H7 (cell line): ENCODE measurements around the gene OGDH. TPM values are rescaled to one million over a fixed set of nuclear protein-coding genes. Genes with fewer than 3 reads are reported as not detected.
"Not testable (repeated sequence)": the region's sequence is repeated elsewhere in the genome, so short reads cannot be mapped to it uniquely, and the experiment has no call there.

ENCODE experiments used
- DNase-seq: peaks from one replicate; pipeline ENCODE4 v3.0.0; 2012
- H3K27me3 ChIP-seq: 2 replicates; pipeline ENCODE4 v1.6.0; 2011; ENCODE audit warnings: mild to moderate bottlenecking, low read length; ENCODE audit not compliant: control insufficient read depth, insufficient read depth
- H3K36me3 ChIP-seq: replicated peaks from 2 replicates; pipeline ENCODE4 v1.5.1; 2011; ENCODE audit warnings: low read length; ENCODE audit not compliant: control insufficient read depth, insufficient read depth
- H3K4me3 ChIP-seq: 2 replicates; pipeline ENCODE4 v1.5.1; 2011; ENCODE audit warnings: low read depth, mild to moderate bottlenecking, control low read depth, low read length, moderate library complexity; ENCODE audit not compliant: insufficient read depth
- total RNA-seq: library from RNA; depleted of rRNA; stranded (reverse); fragments of >200 nt; shearing (Covaris generic); gene quantifications from 2 replicates; pipeline ENCODE4 v1.2.3, GENCODE V29; 2014

OGDH gene
- total RNA-seq, 1 experiment from 2014 or later: 71.3 TPM

DNA sequence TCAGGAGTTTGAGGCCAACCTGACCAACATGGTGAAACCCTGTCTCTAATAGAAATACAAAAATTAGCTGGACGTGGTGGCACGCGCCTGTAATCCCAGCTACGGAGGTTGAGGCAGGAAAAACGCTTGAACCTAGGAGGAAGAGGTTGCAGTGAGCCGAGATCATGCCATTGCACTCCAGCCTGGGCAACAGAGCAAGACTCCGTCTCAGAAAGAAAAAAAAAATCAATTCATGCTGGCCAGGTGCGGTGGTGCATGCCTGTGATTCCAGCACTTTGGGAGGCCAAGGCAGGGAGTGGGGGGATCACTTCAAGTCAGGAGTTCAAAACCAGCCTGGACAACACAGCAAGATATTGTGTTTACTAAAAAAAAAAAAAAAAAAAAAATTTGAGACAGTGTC is 9.2 kb upstream of the OGDH start:
- DNase-seq, H3K27me3 ChIP-seq, H3K4me3 ChIP-seq, H3K36me3 ChIP-seq: not testable (repeated sequence)

DNA sequence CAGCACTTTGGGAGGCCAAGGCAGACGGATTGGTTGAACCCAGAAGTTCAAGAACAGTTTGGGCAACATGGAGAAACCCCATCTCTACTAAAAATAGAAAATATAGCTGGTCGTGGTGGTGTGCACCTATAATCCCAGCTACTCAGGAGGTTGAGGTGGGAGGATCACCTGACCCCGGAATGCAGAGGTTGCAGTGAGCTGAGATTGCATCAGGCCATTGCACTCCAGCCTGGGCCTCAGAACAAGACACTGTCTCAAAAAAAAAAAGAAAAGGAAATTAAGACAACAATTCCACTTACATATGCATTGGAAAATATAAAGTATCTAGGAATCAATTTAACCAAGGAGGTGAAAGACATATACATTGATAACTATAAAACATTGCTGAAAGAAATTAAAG is 7.2 kb upstream of the OGDH start:
- Histone ChIP-seq H3K27me3 (no peaks in the 10 kb centered on the region), H3K4me3 (no peak overlapping the region), H3K36me3 (no peaks in the 10 kb centered on the region)
- no peak for DNase-seq

DNA sequence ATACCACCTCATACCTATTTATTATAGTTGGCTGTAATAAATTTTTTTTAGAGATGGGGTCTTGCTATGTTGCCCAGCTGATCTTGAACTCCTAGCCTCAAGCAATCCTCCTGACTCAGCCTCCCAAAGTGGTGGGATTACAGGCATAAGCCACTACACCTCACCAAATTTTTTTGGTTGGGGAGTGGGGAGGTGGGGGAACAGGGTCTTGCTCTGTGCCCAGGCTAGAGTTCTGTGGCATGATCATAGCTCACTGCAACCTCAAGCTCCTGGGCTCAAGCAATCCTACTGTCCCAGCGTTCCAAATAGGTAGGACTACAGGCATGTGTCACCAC is 3.9 kb upstream of the OGDH start:
- DNase-seq: no peak
- H3K27me3 ChIP-seq: no peaks in the 10 kb centered on the region
- H3K4me3 ChIP-seq: no peak overlapping the region
- H3K36me3 ChIP-seq: no peaks in the 10 kb centered on the region

DNA sequence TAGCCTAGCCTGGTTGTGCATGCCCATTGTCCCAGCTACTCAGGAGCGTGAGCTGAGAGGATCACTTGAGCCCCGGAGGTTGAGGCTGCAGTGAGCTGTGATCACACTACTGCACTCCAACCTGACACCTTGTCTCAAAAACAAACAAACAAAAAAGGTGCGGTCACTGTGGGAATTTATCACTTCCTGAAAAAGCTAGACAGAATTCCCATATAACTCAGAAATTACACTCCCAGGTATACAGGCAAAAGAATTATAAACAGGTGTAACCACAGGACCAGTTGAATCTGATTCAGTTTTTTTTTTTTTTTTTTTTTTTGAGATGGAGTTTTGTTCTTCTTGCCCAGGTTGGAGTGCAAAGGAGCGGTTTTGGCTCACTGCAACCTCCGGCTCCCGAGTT is 3.2 kb upstream of the OGDH start:
- H3K36me3 ChIP-seq: no peaks in the 10 kb centered on the region
- DNase-seq: no peak
- H3K27me3 ChIP-seq: no peaks in the 10 kb centered on the region
- H3K4me3 ChIP-seq: no peak overlapping the region

DNA sequence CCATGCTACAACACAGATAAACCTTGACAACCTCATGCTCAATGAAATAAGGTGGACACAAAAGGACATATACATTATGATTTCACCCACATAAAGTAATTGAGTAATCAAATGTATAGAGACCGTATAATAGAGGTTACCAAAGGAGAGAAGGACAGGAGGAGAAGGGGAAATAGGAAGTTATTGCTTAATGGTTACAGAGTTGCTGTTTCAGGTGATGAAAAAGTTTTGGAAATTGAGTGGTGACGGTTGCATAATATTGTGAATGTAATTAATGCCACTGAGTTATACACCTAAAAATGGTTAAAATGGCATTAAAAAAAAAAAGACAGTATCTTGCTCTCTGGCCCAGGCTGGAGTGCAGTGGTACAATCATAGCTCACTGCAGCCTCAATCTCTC is 1.5 kb upstream of the OGDH start:
- DNase-seq: no peak
- H3K4me3 ChIP-seq: no peak overlapping the region
- no peaks in the 10 kb centered on the region for H3K36me3 ChIP-seq
- no peaks in the 10 kb centered on the region for H3K27me3 ChIP-seq

DNA sequence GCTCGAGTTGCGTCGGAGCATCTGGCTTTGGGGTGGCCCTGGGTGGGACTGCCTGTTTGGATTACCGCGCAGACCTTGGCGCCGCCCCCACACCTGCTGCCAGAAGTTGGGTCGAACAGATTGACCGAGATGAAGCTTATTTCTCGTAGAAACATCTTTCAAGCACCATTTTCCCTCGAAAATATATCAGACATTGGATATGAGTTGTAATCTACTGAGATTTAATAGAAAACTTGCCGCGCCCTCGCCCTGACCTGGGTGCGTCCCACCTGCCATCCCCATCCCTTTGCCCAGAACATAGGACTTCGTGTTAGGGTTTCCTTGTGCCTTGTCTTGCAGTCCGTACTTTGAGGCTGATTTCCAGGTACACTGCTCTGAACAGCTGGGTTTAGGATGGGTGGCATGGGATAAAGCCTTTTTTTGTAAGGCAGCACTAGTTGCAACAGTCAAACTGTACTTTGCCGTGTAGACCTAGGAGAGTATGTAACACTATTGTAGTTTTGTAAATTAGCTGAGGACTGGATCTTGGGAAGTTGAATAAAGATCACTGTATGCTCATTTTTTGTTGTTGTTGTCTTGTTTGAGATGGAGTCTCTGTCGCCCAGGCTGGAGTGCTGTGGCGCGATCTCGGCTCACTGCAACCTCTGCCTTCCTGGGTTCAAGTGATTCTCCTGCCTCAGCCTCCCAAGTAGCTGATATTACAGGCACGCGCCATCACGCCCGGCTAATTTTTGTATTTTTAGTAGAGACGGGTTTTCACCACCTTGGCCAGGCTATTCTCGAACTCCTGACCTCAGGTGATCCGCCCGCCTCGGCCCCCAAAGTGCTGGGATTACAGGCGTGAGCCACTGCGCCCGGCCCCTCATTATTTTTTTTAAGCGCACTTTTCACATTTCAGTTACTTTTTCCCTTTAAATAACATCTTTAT is 978 bp downstream of the OGDH start:
- H3K4me3 ChIP-seq: peak overlapping the region; percentile 83
- peak; percentile 50 for DNase-seq
- H3K27me3 ChIP-seq: no peaks in the 10 kb centered on the region
- no peaks in the 10 kb centered on the region for H3K36me3 ChIP-seq

DNA sequence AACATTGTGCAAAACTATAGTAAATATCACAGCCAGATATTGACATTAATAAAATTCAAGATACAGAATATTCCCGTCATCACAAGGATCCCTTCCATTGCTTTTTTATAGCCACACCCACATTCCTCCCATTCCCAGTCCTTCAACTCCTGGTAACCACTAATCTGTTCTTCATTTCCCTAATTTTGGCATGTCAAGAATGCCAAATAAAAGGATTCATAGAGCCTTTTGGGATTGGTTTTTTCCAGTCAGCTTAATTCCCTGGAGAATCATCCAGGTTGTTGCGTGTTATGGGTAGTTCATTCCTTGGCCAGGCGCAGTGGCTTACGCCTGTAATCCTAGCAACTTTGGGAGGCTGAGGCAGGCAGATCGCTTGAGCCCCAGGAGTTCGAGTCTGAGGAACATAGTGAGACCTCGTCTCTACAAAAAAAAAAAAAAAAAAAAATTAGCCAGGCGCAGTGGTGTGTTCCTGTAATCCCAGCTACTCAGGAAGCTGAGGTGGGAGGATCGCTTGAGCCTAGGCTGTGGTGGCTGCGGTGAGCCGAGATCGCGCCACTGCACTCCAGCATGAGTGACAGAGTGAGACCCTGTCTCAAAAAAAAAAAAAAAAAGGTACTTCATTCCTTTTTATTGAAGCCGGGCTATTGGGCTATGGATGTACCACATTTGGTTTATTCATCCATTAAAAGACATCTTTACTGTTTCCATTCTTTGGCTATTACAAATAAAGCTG is 2.7 kb downstream of the OGDH start:
- Histone ChIP-seq H3K4me3 (no peak overlapping the region), H3K27me3 (no peaks in the 10 kb centered on the region), H3K36me3 (no peaks in the 10 kb centered on the region)
- DNase-seq: peak; percentile 41

DNA sequence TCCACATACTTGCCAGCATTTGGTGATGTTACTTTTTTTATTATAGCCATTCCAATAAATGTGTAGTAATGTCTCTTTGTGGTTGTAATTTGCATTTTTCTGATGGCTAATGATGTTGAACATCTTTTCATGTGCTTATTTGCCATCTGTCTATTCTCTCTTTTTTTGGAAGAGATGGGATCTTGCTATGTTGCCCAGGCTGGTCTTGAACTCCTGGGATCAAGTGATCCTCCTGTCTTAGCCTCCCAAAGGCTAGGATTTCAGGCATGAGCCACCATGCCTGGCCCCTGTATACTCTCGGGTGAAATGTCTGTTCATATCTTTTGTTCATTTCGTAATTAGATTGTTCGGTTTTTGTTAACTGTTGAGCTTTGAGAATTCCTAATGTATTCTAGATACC is 3.4 kb downstream of the OGDH start:
- DNase-seq: no peak
- no peak overlapping the region for H3K4me3 ChIP-seq

DNA sequence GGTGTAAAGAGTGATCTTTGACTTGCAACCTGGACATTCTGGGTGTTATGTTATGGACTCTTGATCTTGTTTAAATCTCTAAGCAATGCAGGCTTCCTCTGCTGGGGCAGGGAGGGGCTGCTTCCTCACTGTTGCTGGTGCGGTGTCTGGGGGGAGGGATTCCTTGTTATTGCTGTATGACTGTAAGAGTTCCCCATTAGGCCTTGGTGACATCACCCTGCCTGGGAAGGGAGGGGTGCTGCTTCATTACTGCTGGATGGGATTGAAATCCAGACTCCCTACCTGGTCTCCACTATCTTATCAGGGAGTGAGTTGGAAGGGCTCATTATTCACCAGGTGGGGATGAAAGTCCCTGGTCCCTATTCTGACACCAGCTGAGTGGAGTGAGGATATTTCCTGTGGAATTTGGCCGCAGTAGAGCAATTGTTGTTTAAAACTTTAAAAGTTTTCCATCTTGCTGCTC is 8.8 kb downstream of the OGDH start:
- no peak for DNase-seq
- Histone ChIP-seq H3K4me3 (no peak overlapping the region), H3K27me3 (no peaks in the 10 kb centered on the region), H3K36me3 (no peaks in the 10 kb centered on the region; the same call in 1 of the 2 replicates)

More for the DNA sequence above, 3.4 kb downstream of the OGDH start:
- Histone ChIP-seq H3K27me3 (no peaks in the 10 kb centered on the region), H3K36me3 (no peaks in the 10 kb centered on the region)

DNA sequence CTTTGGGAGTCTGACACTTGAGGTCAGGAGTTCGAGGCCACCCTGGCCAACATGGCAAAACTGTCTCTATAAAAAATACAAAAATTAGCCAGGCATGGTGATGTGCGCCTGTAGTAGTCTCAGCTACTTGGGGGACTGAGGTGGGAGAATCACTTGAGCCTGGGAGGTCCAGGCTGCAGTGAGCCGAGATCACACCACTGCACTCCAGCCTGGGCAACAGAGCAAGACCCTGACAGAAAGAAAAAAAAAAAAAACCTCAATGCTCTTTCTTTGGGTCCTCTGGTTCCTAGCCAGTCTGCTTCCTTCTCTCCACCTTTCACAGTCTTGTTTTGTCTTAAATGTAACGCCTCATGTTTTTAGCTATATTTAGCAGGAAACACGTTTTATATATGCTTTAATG is 9.4 kb downstream of the OGDH start:
- no peak for DNase-seq
- Histone ChIP-seq H3K27me3 (no peaks in the 10 kb centered on the region), H3K4me3 (no peak overlapping the region), H3K36me3 (no peaks in the 10 kb centered on the region; the same call in 1 of the 2 replicates)

DNA sequence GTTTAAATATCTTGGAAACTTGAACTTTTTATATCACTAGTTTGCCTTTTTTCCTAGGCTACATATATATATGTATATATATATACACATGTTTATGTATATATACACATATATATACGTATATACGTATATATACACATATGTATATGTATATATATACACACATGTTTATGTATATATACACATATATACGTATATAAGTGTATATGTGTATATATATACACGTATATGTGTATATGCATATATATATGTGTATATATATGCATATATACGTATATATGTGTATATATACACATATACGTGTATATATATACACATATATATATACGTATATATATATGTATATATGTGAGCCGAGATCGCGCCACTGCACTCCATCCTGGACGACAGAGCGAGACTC is 10.1 kb downstream of the OGDH start:
- Histone ChIP-seq H3K36me3 (no peaks in the 10 kb centered on the region; the same call in 1 of the 2 replicates), H3K4me3 (no peak overlapping the region), H3K27me3 (no peaks in the 10 kb centered on the region)
- no peak for DNase-seq

DNA sequence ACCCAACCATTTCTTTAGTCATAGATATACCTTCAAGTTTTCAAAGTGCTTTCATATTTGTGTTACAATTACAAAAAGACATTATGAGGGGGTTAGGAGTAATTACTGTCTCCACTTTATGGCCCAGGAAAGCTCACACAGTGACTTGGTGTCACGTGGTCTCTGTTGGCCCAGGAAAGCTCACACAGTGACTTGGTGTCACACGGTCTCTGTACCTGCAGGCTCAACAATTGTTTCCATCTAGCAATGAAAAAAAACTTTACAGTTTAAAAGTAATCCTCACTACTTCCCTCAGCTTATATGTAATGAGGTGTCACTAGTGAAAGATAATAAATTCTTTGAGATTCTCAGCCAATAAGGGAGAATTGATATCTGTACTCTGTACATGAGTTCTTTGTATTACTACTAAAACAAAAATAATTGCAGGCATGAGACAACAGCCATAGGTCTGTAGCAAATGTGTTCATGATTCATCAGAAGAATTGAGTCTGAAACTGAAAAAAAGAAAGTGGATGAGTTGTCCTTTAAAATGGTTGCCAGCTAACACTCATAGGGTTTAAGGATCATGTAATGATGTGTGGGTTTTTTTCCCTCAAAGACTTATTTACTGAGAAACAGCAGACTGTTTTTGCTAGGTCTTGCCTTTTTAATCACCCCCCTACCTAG is 10.9 kb downstream of the OGDH start:
- no peak overlapping the region for H3K4me3 ChIP-seq

DNA sequence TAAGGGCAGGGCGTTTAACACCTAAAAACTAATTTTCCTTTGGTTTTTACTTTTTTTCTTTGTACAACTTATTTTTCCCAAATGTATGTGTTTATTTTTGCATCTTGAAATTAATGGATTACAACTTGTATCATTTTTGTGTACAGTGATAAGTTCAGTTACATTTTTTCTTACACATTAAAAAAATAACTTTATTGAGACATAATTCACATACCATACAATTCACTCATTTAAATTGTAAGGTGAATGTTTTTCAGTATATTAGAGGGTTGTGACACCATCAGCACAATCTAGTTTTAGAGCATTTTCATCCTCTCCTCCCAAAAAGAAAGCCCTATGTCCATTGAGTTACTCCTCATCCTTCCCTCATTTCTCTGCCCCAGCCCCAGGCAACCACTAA is 11.6 kb downstream of the OGDH start:
- DNase-seq: no peak

More for the DNA sequence above, 10.9 kb downstream of the OGDH start:
- Histone ChIP-seq H3K36me3 (no peaks in the 10 kb centered on the region; the same call in 1 of the 2 replicates), H3K27me3 (no peaks in the 10 kb centered on the region)
- DNase-seq: no peak

DNA sequence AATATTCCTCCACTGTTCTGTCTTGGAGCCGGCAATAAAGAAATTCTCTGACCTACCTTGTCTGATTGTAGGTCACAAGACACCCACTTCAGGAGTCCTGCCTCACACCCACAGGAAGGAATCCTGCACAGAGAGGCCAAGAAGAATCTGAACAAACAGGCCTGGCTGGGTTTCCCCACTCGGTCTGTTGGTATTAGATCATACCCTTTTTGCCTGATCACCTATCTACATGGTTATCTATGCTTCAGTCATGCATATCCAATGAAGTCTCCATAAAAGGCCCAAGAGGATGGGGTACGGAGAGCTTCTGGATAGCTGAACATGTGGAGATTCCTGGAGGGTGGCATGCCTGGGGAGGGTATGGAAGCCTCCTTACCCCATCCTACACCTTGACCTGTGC is 12.3 kb downstream of the OGDH start:
- H3K4me3 ChIP-seq: no peak overlapping the region

More for the DNA sequence above, 11.6 kb downstream of the OGDH start:
- Histone ChIP-seq H3K36me3 (no peaks in the 10 kb centered on the region; the same call in 1 of the 2 replicates), H3K4me3 (no peak overlapping the region), H3K27me3 (no peaks in the 10 kb centered on the region)

More for the DNA sequence above, 12.3 kb downstream of the OGDH start:
- no peaks in the 10 kb centered on the region for H3K27me3 ChIP-seq
- H3K36me3 ChIP-seq: no peaks in the 10 kb centered on the region; the same call in 1 of the 2 replicates
- no peak for DNase-seq
